Upper lobe of left lung (tissue), 6 donors: ENCODE measurements around the gene ATP9B. TPM values are rescaled to one million over a fixed set of nuclear protein-coding genes. Genes with fewer than 3 reads are reported as not detected.

ENCODE experiments used
- ATAC-seq, 2 donors: fragments of 200-7000 bp; cut with Tn5 transposase; one replicate each; pipeline ENCODE4 v1.9.1; 2022; ENCODE audit warnings: mild to moderate bottlenecking in 2 of 2, moderate library complexity in 2 of 2; ENCODE audit not compliant: low FRiP score in 2 of 2
- DNase-seq, 2 donors: peaks; one replicate each; pipeline ENCODE4 v3.0.0-alpha.2; 2019 to 2020
- H3K27ac ChIP-seq, 4 donors: fragments of 200-600 bp; sonication (generic); one replicate each; pipeline ENCODE4 v1.5.1; 2016 to 2019
- H3K27me3 ChIP-seq, 4 donors: fragments of 200-600 bp; sonication (generic); one replicate each; pipeline ENCODE4 v1.5.1; 2017 to 2019
- H3K36me3 ChIP-seq, 4 donors: fragments of 200-600 bp; sonication (generic); one replicate each; pipeline ENCODE4 v1.5.1; 2016 to 2019
- H3K4me1 ChIP-seq, 4 donors: fragments of 200-600 bp; sonication (generic); one replicate each; pipeline ENCODE4 v1.5.1; 2018 to 2019
- H3K4me3 ChIP-seq, 4 donors: fragments of 200-600 bp; sonication (generic); one replicate each; pipeline ENCODE4 v1.5.1; 2017 to 2019; ENCODE audit warnings: mild to moderate bottlenecking in 2 of 4, moderate library complexity in 1 of 4
- H3K9me3 ChIP-seq, 4 donors: fragments of 200-600 bp; sonication (generic); one replicate each; pipeline ENCODE4 v1.5.1; 2018 to 2019
- EP300 ChIP-seq, 4 donors: sonication (generic); formaldehyde crosslinking; IDR thresholded peaks; one replicate each; pipeline ENCODE4 v1.5.1; 2017; ENCODE audit warnings: antibody characterized with exemption in 4 of 4, control low read depth in 2 of 4
- POLR2A ChIP-seq, 4 donors: fragments of 450-650 bp; IDR thresholded peaks; one replicate each; pipeline ENCODE4 v1.5.1; 2016 to 2017; ENCODE audit warnings: antibody characterized with exemption in 4 of 4, mild to moderate bottlenecking in 2 of 4
- POLR2AphosphoS5 ChIP-seq, 2 donors: sonication (generic); formaldehyde crosslinking; IDR thresholded peaks; one replicate each; pipeline ENCODE4 v1.5.1; 2017; ENCODE audit warnings: antibody characterized with exemption in 2 of 2
- WGBS, 2 donors: methylation state at CpG; one replicate each; pipeline ENCODE4 v1.1.5; 2017 to 2018; 5-methylcytosine and 5-hydroxymethylcytosine counted together
- total RNA-seq, 6 donors: library from RNA; depleted of rRNA in 4 of 6; stranded (reverse); fragments of >200 nt in 4 of 6; gene quantifications; one replicate each; pipeline versions ENCODE4 v1.1.0 to v1.2.1, GENCODE V29; 2016 to 2021
- TF ChIP-seq, protein P1 (sequence below), 6 experiments: fragments of 450-650 bp in 4 of 6; fragments of 200-600 bp in 2 of 6; sonication (generic) in 2 of 6; IDR thresholded peaks; one replicate each; pipeline ENCODE4 v1.5.1; 2016 to 2019; ENCODE audit warnings: antibody characterized with exemption in 6 of 6
- donor health status: DM: no; HTN: no; CAD: no; lungs with moderate emphysema.
- donor health status: DM: no; HTN: yes; CAD: no; lungs with severe emphysema.

ATP9B gene
- total RNA-seq, 6 donors from 2014 or later = 29.8 to 124 (median 49.2) TPM

GRCh38 chr18:79335833-79336360 lies 266.7 kb downstream of the ATP9B start:
- 95 to 97% methylated on average over 23 of the region's 23 CpGs for WGBS, 2 donors
- no peaks in the 10 kb centered on the region for H3K4me1 ChIP-seq
- no peak for TF ChIP-seq POLR2A (IDR thresholded peaks at IDR 0.05)
- no peak for TF ChIP-seq POLR2AphosphoS5 (IDR thresholded peaks at IDR 0.05)
- no peak overlapping the region for H3K27ac ChIP-seq
- H3K9me3 ChIP-seq = no peaks in the 10 kb centered on the region
- DNase-seq (no peak), ATAC-seq (peak in 1 of 2 donors; percentile 23)
- H3K4me3 ChIP-seq = no peak overlapping the region
- H3K36me3 ChIP-seq = peaks cover 3 to 49% (median 29%) of the 10 kb centered on the region in 4 donors
- H3K27me3 ChIP-seq = no peaks in the 10 kb centered on the region

- H3K9me3 ChIP-seq = no peaks in the 10 kb centered on the region
- H3K27ac ChIP-seq = no peak overlapping the region
- no peaks in the 10 kb centered on the region for H3K4me1 ChIP-seq
- no peak overlapping the region for H3K4me3 ChIP-seq
- no peak for ATAC-seq
- H3K36me3 ChIP-seq = peaks cover 0 to 44% (median 29%) of the 10 kb centered on the region in 4 donors
- H3K27me3 ChIP-seq = no peaks in the 10 kb centered on the region
- no peak for DNase-seq
- WGBS, 2 donors = 85% methylated on average over 20 of the region's 20 CpGs
- TF ChIP-seq EP300 (IDR thresholded peaks at IDR 0.05) (no peak), POLR2AphosphoS5 (IDR thresholded peaks at IDR 0.05) (no peak), POLR2A (IDR thresholded peaks at IDR 0.05) (no peak)
- TF ChIP-seq, protein P1, sequence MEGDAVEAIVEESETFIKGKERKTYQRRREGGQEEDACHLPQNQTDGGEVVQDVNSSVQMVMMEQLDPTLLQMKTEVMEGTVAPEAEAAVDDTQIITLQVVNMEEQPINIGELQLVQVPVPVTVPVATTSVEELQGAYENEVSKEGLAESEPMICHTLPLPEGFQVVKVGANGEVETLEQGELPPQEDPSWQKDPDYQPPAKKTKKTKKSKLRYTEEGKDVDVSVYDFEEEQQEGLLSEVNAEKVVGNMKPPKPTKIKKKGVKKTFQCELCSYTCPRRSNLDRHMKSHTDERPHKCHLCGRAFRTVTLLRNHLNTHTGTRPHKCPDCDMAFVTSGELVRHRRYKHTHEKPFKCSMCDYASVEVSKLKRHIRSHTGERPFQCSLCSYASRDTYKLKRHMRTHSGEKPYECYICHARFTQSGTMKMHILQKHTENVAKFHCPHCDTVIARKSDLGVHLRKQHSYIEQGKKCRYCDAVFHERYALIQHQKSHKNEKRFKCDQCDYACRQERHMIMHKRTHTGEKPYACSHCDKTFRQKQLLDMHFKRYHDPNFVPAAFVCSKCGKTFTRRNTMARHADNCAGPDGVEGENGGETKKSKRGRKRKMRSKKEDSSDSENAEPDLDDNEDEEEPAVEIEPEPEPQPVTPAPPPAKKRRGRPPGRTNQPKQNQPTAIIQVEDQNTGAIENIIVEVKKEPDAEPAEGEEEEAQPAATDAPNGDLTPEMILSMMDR (IDR thresholded peaks at IDR 0.05) = no peak
Measured at GRCh38 chr18:79336556-79337142, 267.5 kb downstream of the ATP9B start.

- 95 to 96% methylated on average over 13 to 19 of the region's 19 CpGs for WGBS, 2 donors
- H3K36me3 ChIP-seq = peaks cover 0 to 47% (median 29%) of the 10 kb centered on the region in 4 donors
Measured at GRCh38 chr18:79337184-79337583, 268.0 kb downstream of the ATP9B start.

GRCh38 chr18:79337620-79338019 lies 268.4 kb downstream of the ATP9B start:
- Histone ChIP-seq H3K36me3 (peaks cover 0 to 45% (median 28%) of the 10 kb centered on the region in 4 donors), H3K4me3 (no peak overlapping the region), H3K27me3 (no peaks in the 10 kb centered on the region), H3K9me3 (no peaks in the 10 kb centered on the region), H3K4me1 (no peaks in the 10 kb centered on the region), H3K27ac (no peak overlapping the region)
- TF ChIP-seq EP300 (IDR thresholded peaks at IDR 0.05) = no peak
- no peak for TF ChIP-seq POLR2A (IDR thresholded peaks at IDR 0.05)
- 93 to 97% methylated on average over 12 of the region's 12 CpGs for WGBS, 2 donors
- DNase-seq (no peak), ATAC-seq (peak in 1 of 2 donors; percentile 12)

More at GRCh38 chr18:79337184-79337583, 268.0 kb downstream of the ATP9B start:
- no peak for DNase-seq
- Histone ChIP-seq H3K9me3 (no peaks in the 10 kb centered on the region), H3K27me3 (no peaks in the 10 kb centered on the region), H3K27ac (no peak overlapping the region), H3K4me3 (no peak overlapping the region), H3K4me1 (no peaks in the 10 kb centered on the region)
- TF ChIP-seq, protein P1 (IDR thresholded peaks at IDR 0.05) = no peak
- TF ChIP-seq POLR2A (IDR thresholded peaks at IDR 0.05) (no peak), POLR2AphosphoS5 (IDR thresholded peaks at IDR 0.05) (no peak), EP300 (IDR thresholded peaks at IDR 0.05) (no peak)
- peak in 1 of 2 donors; percentile 41 for ATAC-seq

- WGBS, 2 donors = 88 to 91% methylated on average over 19 of the region's 19 CpGs
- H3K27me3 ChIP-seq = no peaks in the 10 kb centered on the region
- ATAC-seq (no peak), DNase-seq (no peak)
- no peaks in the 10 kb centered on the region for H3K9me3 ChIP-seq
- TF ChIP-seq, protein P1 (IDR thresholded peaks at IDR 0.05) = no peak
- TF ChIP-seq EP300 (IDR thresholded peaks at IDR 0.05) (no peak), POLR2A (IDR thresholded peaks at IDR 0.05) (no peak), POLR2AphosphoS5 (IDR thresholded peaks at IDR 0.05) (no peak)
- peaks cover 0 to 5% (median 1%) of the 10 kb centered on the region in 4 donors for H3K4me1 ChIP-seq
- peaks cover 0 to 41% (median 25%) of the 10 kb centered on the region in 4 donors for H3K36me3 ChIP-seq
- H3K4me3 ChIP-seq = no peak overlapping the region
- H3K27ac ChIP-seq = no peak overlapping the region
Measured at GRCh38 chr18:79339094-79339908, 270.1 kb downstream of the ATP9B start.
